ENCODE measurements around the gene IQCM.

DNA sequence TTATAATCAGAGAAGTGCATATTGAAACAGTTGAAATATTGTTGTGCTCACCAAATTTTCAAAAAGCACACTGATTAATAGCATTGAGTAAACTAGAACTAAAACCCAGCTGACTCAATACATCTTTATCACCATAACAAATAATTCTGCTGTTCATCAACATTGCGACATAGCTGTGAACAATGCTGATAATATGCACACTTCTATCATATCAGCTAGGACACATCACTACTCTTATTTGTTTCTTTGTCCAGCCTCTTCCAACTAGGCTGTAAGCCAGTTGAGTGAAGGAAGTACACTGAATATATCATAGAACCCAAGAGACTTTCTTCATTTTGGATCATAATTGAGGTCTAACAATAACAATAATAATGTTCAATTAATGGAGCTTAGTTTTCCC, 349.7 kb downstream of the IQCM start:
- TF ChIP-seq CTCF (optimal IDR thresholded peaks at IDR 0.05 in 1 of 3, IDR thresholded peaks at IDR 0.05 in 1 of 3, conservative IDR thresholded peaks at IDR 0.05 in 1 of 3; ENCODE audit: extremely low read depth in 1 of 3, insufficient read depth in 2 of 3, low read length in 3 of 3) = no peak
- TF ChIP-seq EZH2 (IDR thresholded peaks at IDR 0.05; ENCODE audit: low read length) = no peak
